Measurements from ENCODE around the gene ATP6V1G3.

Gene ATP6V1G3

DNA sequence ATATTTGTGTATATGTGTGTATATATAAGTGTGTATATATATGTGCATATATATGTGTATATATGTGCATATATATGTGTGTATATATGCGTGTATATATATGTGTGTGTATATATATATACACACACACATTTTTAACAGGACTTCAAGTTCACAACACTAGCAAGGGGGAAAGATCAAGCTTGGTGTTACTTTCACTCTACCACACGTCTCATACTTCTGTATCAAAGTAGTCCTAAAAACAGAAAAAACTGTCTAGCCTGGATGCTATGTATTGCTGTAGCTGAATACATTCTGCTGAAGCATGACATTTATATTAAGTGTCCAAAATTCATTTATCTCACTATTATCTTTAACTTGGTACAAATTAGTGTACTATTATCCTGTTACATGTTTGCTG is 17.9 kb upstream of the ATP6V1G3 start:
- no peak overlapping the region for H3K27ac ChIP-seq
- H3K4me1 ChIP-seq (ENCODE audit: low read depth, poor library complexity, severe bottlenecking) = peaks cover 20% of the 10 kb centered on the region
- H4K20me1 ChIP-seq (ENCODE audit: insufficient read depth) = no peaks in the 10 kb centered on the region
- no peak overlapping the region for H3K4me2 ChIP-seq
- no peaks in the 10 kb centered on the region for H3K27me3 ChIP-seq (ENCODE audit: insufficient read depth, low read depth)
- TF ChIP-seq, protein P1, sequence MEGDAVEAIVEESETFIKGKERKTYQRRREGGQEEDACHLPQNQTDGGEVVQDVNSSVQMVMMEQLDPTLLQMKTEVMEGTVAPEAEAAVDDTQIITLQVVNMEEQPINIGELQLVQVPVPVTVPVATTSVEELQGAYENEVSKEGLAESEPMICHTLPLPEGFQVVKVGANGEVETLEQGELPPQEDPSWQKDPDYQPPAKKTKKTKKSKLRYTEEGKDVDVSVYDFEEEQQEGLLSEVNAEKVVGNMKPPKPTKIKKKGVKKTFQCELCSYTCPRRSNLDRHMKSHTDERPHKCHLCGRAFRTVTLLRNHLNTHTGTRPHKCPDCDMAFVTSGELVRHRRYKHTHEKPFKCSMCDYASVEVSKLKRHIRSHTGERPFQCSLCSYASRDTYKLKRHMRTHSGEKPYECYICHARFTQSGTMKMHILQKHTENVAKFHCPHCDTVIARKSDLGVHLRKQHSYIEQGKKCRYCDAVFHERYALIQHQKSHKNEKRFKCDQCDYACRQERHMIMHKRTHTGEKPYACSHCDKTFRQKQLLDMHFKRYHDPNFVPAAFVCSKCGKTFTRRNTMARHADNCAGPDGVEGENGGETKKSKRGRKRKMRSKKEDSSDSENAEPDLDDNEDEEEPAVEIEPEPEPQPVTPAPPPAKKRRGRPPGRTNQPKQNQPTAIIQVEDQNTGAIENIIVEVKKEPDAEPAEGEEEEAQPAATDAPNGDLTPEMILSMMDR (conservative IDR thresholded peaks at IDR 0.05; ENCODE audit: low read depth, low read length) = no peak
- H3K4me3 ChIP-seq (IDR thresholded peaks at IDR 0.05; ENCODE audit: insufficient read depth, low read depth, low read length) = no peak overlapping the region
- H2AFZ ChIP-seq (ENCODE audit: low read depth) = no peak overlapping the region
- H3K79me2 ChIP-seq (ENCODE audit: insufficient read depth, low read depth) = no peaks in the 10 kb centered on the region
- H3K36me3 ChIP-seq (ENCODE audit: insufficient read depth) = no peaks in the 10 kb centered on the region
- no peak overlapping the region for H3K9ac ChIP-seq

DNA sequence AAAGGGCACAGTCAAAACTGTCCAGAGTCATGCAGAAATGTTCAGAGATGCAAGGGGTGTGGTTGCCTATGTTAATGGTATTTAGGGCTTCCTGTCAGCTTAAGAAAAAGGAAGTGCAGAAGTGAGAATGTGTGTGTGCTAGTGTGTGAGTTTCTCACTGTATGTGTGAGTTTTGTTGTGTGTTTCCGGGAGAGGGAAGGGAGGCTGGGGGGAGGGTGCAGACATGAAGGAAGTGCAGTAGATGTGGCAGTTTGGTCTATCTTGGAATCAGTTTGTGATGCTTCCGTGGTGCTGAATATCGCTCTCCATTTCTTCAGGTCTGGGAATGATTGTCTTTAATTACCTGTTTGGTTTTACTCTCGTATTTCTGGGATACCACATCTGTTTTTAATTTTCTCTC is 16.5 kb upstream of the ATP6V1G3 start:
- Histone ChIP-seq H4K20me1 (ENCODE audit: insufficient read depth) (no peaks in the 10 kb centered on the region), H3K27ac (no peak overlapping the region), H3K4me1 (ENCODE audit: low read depth, poor library complexity, severe bottlenecking) (peaks cover 23% of the 10 kb centered on the region), H3K79me2 (ENCODE audit: insufficient read depth, low read depth) (no peaks in the 10 kb centered on the region), H3K4me2 (no peak overlapping the region), H2AFZ (ENCODE audit: low read depth) (no peak overlapping the region), H3K36me3 (ENCODE audit: insufficient read depth) (no peaks in the 10 kb centered on the region), H3K4me3 (IDR thresholded peaks at IDR 0.05; ENCODE audit: insufficient read depth, low read depth, low read length) (no peak overlapping the region), H3K9ac (no peak overlapping the region), H3K27me3 (ENCODE audit: insufficient read depth, low read depth) (no peaks in the 10 kb centered on the region)
- TF ChIP-seq, protein P1 (conservative IDR thresholded peaks at IDR 0.05; ENCODE audit: low read depth, low read length) = no peak

DNA sequence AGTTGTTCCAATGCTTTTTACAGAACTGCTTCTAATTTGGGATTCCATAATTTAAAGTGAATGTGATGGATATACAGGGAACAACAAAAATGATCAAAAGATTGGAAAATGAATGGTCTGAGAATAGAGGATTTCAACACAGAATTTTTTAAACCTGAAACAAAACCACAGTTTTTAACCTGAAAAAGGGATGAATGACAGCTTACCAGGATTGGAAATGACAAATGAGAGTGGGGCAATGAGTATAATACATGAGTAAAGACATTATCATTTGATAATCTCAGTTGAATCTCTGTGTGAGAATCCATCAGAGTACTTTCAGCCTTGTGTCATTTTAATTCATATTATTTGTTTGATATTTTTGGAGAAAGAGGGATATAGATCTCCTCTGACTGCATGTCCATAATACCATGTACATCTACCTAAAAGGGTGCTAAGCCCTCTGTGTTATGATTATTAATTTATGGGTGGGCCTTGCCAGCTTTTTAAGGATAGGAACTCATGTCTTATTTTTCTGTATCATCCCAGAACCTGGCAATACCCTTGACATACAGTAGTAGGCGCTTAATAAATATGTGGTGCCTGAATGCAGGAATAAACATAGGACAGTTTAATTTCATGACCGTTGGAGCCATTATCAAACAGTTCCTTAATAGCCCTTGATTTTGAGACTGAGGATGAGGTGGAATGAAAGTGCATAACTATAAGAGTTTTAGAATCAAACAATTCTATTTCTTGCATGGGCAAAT is 12.4 kb upstream of the ATP6V1G3 start:
- Histone ChIP-seq H3K36me3 (ENCODE audit: insufficient read depth) (no peaks in the 10 kb centered on the region), H3K4me2 (no peak overlapping the region), H3K27me3 (ENCODE audit: insufficient read depth, low read depth) (no peaks in the 10 kb centered on the region), H2AFZ (ENCODE audit: low read depth) (no peak overlapping the region), H3K27ac (no peak overlapping the region), H3K9ac (no peak overlapping the region), H3K4me1 (ENCODE audit: low read depth, poor library complexity, severe bottlenecking) (peaks cover 37% of the 10 kb centered on the region), H3K79me2 (ENCODE audit: insufficient read depth, low read depth) (no peaks in the 10 kb centered on the region), H4K20me1 (ENCODE audit: insufficient read depth) (no peaks in the 10 kb centered on the region), H3K4me3 (IDR thresholded peaks at IDR 0.05; ENCODE audit: insufficient read depth, low read depth, low read length) (no peak overlapping the region)
- TF ChIP-seq, protein P1 (conservative IDR thresholded peaks at IDR 0.05; ENCODE audit: low read depth, low read length) = no peak

DNA sequence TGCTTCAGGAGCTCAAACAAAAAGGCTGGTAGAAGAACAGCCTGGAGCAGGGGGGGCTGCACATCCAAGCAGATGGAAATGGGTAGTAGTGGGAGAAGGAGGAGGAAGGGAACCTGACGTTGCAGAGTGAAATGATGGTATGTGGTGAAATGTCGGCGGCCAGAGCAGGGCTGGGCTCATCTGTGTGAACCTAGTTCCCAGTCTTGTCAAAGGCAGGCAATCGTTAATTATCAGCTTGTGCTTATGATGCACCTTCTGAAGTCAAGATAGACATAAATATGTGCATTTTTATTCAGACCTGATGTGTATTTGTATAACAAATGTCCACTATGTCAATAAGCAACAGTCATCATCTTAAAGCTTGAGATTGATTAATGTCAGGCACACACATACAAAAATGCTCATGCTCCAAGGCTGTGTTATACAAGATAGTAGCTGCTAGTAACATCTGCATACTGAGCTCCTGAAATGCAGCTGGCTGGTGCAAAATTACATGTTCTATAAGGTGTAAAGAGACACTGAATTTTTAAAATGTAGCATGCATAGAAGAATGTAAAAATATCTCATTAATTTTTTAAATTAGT is 10.6 kb upstream of the ATP6V1G3 start:
- no peaks in the 10 kb centered on the region for H3K36me3 ChIP-seq (ENCODE audit: insufficient read depth)
- no peak overlapping the region for H3K9ac ChIP-seq
- no peaks in the 10 kb centered on the region for H3K27me3 ChIP-seq (ENCODE audit: insufficient read depth, low read depth)
- peaks cover 28% of the 10 kb centered on the region for H3K4me1 ChIP-seq (ENCODE audit: low read depth, poor library complexity, severe bottlenecking)
- TF ChIP-seq, protein P1 (conservative IDR thresholded peaks at IDR 0.05; ENCODE audit: low read depth, low read length) = no peak
- no peaks in the 10 kb centered on the region for H4K20me1 ChIP-seq (ENCODE audit: insufficient read depth)
- no peak overlapping the region for H2AFZ ChIP-seq (ENCODE audit: low read depth)
- H3K79me2 ChIP-seq (ENCODE audit: insufficient read depth, low read depth) = no peaks in the 10 kb centered on the region
- H3K27ac ChIP-seq = no peak overlapping the region
- no peak overlapping the region for H3K4me3 ChIP-seq (IDR thresholded peaks at IDR 0.05; ENCODE audit: insufficient read depth, low read depth, low read length)
- no peak overlapping the region for H3K4me2 ChIP-seq

Data from KMS-11 (cell line).